B cell (primary cell): ENCODE measurements around the gene COBL.

Experiments used
- CTCF ChIP-seq: fragments of 200-600 bp; IDR thresholded peaks from one replicate; pipeline ENCODE4 v1.8.0; 2022; ENCODE audit warnings: antibody characterized with exemption, mild to moderate bottlenecking
- EZH2 ChIP-seq: IDR thresholded peaks from 2 replicates; pipeline ENCODE4 v1.6.1; 2012; ENCODE audit warnings: borderline replicate concordance, low read depth, mild to moderate bottlenecking, moderate library complexity, low read length; ENCODE audit not compliant: insufficient read depth, poor library complexity, severe bottlenecking

DNA sequence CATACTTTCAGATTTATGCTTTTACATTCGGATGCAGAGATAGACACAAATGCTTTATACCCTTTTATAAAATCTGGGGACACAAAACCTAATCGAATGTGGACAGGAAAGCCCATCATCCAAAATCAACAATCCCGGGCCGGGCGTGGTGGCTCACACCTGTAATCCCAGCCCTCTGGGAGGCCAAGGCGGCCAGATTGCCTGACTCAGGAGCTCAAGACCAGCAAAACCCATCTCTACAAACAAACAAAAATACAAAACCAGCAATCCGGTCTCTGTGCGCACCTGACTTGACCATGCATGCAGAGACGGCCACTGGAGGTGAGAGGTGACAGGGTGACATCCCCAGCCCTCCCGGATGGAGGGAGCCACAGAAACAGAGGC is 13.5 kb downstream of the COBL start:
- no peak for TF ChIP-seq EZH2
- TF ChIP-seq CTCF: no peak
